AG09309 (cell line): ENCODE data around the gene CLDN3.

ENCODE experiments used
- DNase-seq: peaks from one replicate; pipeline ENCODE4 v3.0.0-alpha.2; 2010; ENCODE audit warnings: low read depth
- H3K4me3 ChIP-seq: 2 replicates; pipeline ENCODE4 v1.5.1; 2011; ENCODE audit warnings: mild to moderate bottlenecking, low read depth, low read length, moderate library complexity; ENCODE audit not compliant: control insufficient read depth
- TF ChIP-seq, protein P1 (sequence below): IDR thresholded peaks from 2 replicates; pipeline ENCODE4 v1.5.1; 2011; ENCODE audit warnings: mild to moderate bottlenecking, low read depth, low read length, inconsistent platforms; ENCODE audit not compliant: insufficient read depth, control insufficient read depth; ENCODE audit errors: missing control alignments

The CLDN3 gene

GRCh38 chr7:73740771-73741170 lies 29.3 kb downstream of the CLDN3 start:
- no peak for DNase-seq
- no peak overlapping the region for H3K4me3 ChIP-seq
- TF ChIP-seq, protein P1, sequence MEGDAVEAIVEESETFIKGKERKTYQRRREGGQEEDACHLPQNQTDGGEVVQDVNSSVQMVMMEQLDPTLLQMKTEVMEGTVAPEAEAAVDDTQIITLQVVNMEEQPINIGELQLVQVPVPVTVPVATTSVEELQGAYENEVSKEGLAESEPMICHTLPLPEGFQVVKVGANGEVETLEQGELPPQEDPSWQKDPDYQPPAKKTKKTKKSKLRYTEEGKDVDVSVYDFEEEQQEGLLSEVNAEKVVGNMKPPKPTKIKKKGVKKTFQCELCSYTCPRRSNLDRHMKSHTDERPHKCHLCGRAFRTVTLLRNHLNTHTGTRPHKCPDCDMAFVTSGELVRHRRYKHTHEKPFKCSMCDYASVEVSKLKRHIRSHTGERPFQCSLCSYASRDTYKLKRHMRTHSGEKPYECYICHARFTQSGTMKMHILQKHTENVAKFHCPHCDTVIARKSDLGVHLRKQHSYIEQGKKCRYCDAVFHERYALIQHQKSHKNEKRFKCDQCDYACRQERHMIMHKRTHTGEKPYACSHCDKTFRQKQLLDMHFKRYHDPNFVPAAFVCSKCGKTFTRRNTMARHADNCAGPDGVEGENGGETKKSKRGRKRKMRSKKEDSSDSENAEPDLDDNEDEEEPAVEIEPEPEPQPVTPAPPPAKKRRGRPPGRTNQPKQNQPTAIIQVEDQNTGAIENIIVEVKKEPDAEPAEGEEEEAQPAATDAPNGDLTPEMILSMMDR, result no peak

GRCh38 chr7:73740212-73740611 lies 29.9 kb downstream of the CLDN3 start:
- no peak for DNase-seq
- H3K4me3 ChIP-seq, result no peak overlapping the region
- TF ChIP-seq, protein P1, result no peak

DNA sequence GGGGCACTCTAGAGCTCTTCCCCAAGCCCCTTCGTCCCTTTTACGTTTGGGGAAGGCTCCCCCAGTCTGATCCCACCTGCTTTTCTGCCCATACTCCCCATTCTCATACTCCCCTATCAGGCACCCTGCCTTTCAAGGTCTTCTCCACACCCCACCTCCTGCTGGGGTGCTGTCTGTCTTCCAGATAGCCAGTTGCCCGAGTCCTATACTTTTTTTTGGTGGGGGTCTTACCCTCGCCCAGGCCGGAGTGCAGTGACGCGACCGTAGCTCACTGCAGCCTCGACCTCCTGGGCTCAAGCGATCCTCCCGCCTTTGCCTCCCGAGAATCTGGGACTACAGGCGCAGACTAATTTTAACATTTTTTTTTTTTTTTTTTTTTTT lies 30.7 kb downstream of the CLDN3 start:
- peak overlapping the region; percentile 78 for H3K4me3 ChIP-seq
- TF ChIP-seq, protein P1, result no peak
- DNase-seq, result no peak

DNA sequence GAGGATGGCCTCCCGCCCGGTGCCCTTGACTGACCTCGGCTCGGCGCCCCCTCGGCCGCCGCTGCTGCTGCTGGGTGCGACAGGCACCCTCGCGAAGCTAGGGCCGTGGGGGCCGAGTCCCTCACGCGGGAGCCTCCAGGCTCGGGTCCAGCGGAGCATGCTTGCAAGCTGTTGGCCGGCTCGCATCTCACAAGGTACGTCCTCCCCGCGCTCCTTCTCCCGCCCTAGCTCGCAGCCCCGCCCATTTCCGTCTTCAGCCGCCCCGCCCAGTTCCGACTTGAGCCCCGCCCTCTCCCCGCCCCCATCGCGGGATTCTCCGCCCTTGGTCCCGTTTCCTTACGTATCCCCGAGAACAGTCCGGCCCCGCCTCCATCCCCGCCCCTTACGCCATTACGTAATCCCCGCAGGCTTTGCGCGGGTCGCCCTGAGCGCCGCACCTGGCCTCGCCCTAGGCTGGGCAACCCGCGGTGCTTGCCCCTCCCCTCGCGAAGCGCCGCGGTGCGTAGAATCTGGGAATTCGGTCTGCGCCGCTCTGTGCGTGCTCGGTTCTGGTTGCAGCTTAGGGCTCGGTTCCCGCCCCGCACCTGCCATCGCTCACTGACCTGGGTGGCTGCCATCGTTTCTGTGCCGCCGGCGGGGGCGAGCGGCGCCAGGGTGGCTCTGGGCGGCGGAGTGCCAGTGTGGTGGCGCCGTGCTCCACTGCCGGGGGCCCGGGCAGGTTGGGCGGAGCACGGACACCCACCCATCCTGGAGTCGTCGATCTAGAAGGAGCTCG lies 31.3 kb downstream of the CLDN3 start, which contains the start of gene ABHD11:
Gene ABHD11, minus strand, starts transcription at position 191 of the 775 bp plus-strand sequence. Its CDS starts 32 bp downstream, at position 159.
- peak within 1 kb of the TSS; percentile 78 for H3K4me3 ChIP-seq
- TF ChIP-seq, protein P1, result no peak
- peak; percentile 78 for DNase-seq

GRCh38 chr7:73738220-73738611 lies 31.9 kb downstream of the CLDN3 start:
- DNase-seq, result no peak
- TF ChIP-seq, protein P1, result no peak
- peak overlapping the region; percentile 78 for H3K4me3 ChIP-seq

DNA sequence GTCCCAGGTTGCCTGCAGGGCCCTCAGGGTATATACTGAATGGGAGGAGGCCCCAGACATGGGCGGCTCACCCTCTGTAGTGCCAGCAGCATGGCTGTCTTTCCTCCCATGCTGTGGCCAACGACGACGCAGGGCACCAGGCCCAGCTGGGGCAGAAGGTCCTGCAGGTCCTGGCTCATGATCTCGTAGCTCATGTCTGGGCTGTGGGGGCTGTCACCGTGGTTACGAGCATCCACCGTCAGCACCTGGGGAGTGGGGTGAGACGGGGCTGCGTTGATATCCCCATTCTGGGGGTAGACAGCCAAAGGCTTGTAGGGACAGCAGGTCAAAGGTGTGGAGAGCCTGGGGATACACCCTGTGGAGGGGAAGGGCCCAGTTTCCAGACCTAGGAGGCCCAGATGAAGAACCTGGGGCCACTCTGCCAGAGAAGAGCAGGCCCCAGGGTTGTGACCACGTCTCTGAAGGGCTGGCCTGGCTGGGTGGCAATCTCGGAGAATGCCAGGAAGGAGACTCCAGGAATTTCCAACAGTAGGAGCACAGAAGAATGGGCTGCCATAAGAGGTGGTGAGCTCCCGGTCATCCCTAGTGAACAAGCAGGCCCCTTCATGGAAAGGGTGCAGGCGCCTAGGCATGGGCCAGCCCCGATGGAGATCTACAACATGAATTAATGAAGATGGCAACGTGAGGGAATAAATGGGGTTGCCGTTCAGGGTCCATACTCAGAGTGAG lies 32.4 kb downstream of the CLDN3 start:
- DNase-seq, result no peak
- peak overlapping the region; percentile 78 for H3K4me3 ChIP-seq
- TF ChIP-seq, protein P1, result no peak
